Kidney capillary endothelial cell (primary cell): Measurements from ENCODE around the gene CCP110.

Experiments
- DNase-seq: peaks from one replicate; pipeline ENCODE4 v3.0.0-alpha.2; 2018; ENCODE audit warnings: low spot score

CCP110 gene, protein sequence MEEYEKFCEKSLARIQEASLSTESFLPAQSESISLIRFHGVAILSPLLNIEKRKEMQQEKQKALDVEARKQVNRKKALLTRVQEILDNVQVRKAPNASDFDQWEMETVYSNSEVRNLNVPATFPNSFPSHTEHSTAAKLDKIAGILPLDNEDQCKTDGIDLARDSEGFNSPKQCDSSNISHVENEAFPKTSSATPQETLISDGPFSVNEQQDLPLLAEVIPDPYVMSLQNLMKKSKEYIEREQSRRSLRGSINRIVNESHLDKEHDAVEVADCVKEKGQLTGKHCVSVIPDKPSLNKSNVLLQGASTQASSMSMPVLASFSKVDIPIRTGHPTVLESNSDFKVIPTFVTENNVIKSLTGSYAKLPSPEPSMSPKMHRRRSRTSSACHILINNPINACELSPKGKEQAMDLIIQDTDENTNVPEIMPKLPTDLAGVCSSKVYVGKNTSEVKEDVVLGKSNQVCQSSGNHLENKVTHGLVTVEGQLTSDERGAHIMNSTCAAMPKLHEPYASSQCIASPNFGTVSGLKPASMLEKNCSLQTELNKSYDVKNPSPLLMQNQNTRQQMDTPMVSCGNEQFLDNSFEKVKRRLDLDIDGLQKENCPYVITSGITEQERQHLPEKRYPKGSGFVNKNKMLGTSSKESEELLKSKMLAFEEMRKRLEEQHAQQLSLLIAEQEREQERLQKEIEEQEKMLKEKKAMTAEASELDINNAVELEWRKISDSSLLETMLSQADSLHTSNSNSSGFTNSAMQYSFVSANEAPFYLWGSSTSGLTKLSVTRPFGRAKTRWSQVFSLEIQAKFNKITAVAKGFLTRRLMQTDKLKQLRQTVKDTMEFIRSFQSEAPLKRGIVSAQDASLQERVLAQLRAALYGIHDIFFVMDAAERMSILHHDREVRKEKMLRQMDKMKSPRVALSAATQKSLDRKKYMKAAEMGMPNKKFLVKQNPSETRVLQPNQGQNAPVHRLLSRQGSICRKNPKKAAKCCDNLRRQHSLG

DNA sequence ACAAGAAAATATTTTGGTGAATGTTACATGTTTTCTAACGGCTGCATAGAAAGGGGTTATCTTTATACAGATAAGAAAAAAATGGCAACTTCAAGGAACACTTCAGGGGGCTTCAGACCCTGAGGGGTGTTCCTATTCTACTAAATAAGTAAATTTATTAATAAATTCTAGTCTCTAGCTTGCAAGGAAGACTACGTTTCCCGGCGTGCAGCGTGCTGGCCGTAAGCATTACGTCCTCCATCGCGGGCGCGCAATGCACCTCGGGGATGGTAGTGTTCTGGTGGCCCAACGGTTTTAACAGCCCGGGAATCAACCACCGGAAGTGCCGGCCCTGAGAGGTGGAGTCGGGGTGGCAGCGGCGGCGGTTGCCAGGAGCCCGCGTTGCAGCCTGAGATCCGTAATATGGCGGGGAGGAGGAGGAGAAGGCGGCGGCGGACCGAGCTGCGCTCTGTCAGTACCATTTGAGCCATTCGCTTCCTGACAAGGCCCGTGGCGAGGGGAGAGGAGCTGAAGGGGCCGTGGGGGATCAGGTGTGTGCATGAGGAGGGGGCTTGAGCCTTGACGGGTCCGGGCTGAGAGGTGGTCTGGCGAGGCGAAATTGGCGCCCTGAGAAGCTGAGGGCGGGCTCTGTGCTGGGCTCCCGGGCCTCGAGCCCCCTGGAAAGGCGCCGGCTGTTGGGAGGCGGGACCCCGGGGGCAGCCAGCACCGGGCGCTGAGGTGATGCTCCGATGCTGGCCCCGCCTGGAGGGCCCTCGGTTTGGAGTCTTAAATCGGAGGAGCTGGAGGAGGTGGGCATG, at the start of gene CCP110:
TSS of gene CCP110 (plus strand) at position 384 of the 797 bp plus-strand sequence. CDS start 3,940 bp downstream, outside the sequence.
- DNase-seq = peak; percentile 95

GRCh38 chr16:19474617-19475016, 49.1 kb upstream of the CCP110 start:
- no peak for DNase-seq

DNA sequence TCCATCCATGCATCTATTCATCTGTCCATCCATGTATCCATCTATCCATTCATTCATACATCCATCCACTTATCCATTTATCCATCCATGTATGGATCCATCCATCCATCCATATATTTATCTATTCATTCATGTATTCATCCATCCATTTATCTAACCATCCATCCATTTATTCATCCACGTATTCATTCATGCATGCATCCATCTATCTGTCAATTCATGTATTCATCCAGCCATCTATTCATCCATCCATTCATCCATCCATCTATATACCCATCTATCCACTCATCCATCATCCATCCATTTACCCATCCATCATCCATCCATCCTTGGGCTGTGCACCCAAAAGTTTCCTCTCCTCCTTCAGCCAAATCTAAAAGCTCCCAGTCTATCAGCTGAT, 45.2 kb upstream of the CCP110 start:
- DNase-seq = no peak

DNA sequence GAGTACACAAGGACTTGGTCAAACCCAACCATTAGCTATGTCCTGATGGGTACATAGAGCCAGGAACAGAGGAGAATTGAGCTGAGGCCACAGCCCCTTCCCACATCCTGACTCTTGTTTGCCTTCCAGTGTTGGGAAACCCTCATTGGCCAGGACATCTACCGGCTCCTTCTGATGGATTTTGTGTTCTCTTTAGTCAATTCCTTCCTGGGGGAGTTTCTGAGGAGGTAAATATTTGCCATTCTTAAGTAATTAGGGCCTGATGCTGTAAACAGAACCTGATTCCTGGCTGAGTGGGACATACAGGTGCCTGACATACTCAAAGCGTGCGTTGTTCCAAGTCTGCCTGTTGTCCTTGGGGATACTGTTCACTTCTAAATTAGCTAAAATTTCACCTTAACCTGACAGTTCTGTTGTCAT, 44.4 kb upstream of the CCP110 start:
- no peak for DNase-seq

DNA sequence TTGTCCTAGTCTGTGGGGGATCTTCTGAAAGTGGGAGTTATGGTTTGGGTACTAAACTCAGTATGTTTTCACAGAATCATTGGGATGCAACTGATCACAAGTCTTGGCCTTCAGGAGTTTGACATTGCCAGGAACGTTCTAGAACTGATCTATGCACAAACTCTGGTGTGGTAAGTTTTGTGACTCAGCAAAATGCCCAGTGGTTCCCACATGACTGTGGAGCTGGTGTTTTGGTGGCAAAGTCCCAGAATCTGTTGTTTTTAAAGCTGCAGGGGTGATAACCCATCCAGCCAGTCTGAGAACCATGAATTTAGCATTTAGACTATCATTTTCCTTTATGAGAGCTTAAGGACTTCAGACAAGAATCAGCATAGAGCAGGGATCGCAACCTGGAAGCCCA, 42.4 kb upstream of the CCP110 start:
- no peak for DNase-seq

DNA sequence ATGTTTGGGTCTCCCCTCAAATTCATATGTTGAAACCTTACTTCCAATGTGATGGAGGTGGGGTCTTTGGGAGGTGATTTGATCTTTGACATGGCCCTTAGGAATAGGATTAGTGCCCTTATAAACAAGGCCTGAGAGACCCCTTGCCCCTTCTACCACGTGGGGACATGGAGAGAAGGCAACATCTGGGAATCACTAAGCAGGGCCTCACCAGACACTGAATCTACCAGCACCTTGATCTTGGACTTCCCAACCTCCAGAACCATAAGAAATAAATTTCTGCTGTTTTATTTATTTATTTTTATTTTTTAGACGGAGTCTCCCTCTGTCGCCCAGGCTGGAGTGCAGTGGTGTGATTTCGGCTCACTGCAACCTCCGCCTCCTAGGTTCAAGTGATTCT, 42.0 kb upstream of the CCP110 start:
- DNase-seq = no peak

DNA sequence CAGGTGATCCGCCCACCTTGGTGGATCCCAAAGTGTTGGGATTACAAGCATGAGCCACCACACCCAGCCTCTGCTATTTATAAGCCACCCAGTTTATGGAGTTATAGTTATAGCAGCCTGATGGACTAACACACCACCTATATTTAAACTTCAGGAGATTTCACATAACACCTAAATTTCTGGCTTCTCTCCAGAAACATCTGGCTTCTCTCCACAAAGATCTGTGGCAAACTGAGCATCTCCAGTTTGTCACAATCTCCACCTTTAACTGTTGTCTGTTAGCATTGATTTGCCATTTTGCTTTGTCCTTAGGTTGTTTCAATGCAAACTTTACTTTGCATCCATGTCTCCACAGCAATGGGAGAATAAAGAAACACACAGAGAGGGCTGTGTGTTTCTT, 41.5 kb upstream of the CCP110 start:
- DNase-seq = no peak

GRCh38 chr16:19484096-19484495, 39.6 kb upstream of the CCP110 start:
- no peak for DNase-seq

GRCh38 chr16:19485611-19486010, 38.1 kb upstream of the CCP110 start:
- no peak for DNase-seq

GRCh38 chr16:19486051-19486450, 37.7 kb upstream of the CCP110 start:
- no peak for DNase-seq

DNA sequence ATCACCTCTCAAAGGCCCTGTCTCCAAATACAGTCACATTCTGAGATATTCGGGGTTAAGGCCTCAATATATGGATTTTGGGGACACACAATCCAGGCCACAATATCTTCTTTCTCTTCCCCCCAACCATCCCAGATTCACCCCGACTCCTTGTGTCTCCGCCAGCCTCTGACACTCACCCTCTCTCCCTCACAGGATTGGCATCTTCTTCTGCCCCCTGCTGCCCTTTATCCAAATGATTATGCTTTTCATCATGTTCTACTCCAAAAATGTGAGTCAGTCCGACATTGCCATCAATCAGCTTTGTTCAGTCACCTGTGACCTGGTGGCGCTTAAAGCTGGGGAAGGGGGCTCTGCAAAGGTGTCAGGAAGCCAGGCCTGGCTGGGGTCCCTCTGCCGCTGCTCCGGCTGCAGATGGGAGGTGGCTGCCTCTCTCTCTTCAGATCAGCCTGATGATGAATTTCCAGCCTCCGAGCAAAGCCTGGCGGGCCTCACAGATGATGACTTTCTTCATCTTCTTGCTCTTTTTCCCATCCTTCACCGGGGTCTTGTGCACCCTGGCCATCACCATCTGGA, 36.9 kb upstream of the CCP110 start:
- DNase-seq = no peak

- DNase-seq = no peak
These were observed 35.5 kb upstream of the CCP110 start for GRCh38 chr16:19488213-19488640.

GRCh38 chr16:19490619-19491018, 33.1 kb upstream of the CCP110 start:
- DNase-seq = no peak

- DNase-seq = no peak
These were observed 26.6 kb upstream of the CCP110 start for GRCh38 chr16:19497176-19497575.

DNA sequence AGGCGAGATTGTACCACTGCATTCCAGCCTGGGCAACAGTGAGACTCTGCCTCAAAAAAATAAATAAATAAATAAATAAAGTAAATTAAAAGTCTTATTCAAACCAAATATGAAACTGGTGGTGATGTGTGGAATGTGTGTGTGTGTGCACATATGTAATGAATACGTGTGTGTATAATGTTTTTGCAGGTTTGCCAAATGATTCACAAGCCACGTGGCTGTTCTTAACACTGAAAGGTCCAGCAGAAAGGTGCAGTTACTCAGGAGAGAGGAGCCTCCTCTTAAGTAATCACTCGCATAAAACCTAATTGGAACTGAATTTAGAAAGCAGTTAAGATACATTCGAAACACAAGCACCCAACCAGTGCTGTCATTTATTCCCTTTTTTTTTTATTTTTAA, 24.7 kb upstream of the CCP110 start:
- no peak for DNase-seq

GRCh38 chr16:19499481-19499880, 24.3 kb upstream of the CCP110 start:
- no peak for DNase-seq

DNA sequence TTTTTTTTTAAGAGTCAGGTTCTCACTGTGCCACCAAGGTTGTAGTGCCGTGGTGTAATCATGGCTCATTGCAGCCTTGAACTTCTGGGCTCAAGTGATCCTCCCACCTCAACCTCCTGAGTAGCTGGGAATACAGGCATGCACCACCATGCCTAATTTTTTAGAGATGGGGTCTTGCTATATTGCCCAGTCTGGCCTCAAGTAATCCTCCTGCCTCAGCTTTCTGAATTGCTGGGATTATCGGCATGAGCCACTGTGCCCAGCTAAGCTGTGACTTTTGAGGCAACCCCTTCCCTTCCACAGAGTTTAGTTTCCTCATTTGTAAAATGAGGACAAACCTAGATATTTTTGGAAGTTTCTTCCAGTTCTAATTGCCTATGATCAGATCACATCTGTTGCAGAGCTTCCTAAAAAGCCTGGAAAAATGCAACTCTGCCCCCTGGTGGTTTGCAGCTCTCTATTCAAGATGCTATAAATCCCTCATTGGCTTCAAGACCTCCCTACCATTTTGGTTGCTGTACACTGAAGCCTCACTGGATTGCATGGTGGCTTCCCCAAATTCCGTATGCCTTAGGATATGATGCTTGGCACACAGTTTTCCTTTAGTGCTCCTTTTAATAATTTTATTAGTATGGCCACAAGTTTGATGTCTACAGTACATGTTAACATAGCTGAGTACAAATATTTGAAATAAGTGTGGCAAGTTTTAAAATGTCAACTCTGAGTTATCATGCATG, 21.2 kb upstream of the CCP110 start:
- DNase-seq = peak; percentile 60

- DNase-seq = no peak
These were observed 20.2 kb upstream of the CCP110 start for GRCh38 chr16:19503461-19504075.

- no peak for DNase-seq
These were observed 18.0 kb upstream of the CCP110 start for GRCh38 chr16:19505600-19506303.

- no peak for DNase-seq
These were observed 16.8 kb upstream of the CCP110 start for GRCh38 chr16:19506965-19507364.
